ENCODE measurements around the gene EHMT1. TPM values are rescaled to one million over a fixed set of nuclear protein-coding genes. Genes with fewer than 3 reads are reported as not detected.

Gene EHMT1
- polyA plus RNA-seq, 3 donors, result 10.1 to 46.5 (median 15.0) TPM

GRCh38 chr9:137860361-137860760, 241.6 kb downstream of the EHMT1 start:
- H2AFZ ChIP-seq (ENCODE audit: insufficient read depth, low read depth, low read length, poor library complexity, severe bottlenecking), result no peak overlapping the region
- no peak for TF ChIP-seq CTCF (IDR thresholded peaks at IDR 0.05)
- H3K4me1 ChIP-seq (ENCODE audit: control insufficient read depth in 1 of 2, insufficient read depth in 2 of 2, low read length in 2 of 2), result no peaks in the 10 kb centered on the region
- H3K79me2 ChIP-seq (ENCODE audit: insufficient read depth, low read length), result no peaks in the 10 kb centered on the region
- no peak overlapping the region for H3K4me3 Mint-ChIP-seq
- no peaks in the 10 kb centered on the region for H3K36me3 Mint-ChIP-seq
- H3K27ac Mint-ChIP-seq, result no peak overlapping the region
- no peak overlapping the region for H3K4me2 ChIP-seq (replicated peaks; ENCODE audit: extremely low read depth, low read length, poor library complexity, severe bottlenecking)
- no peak overlapping the region for H3K4me3 ChIP-seq (replicated peaks in 1 of 3; ENCODE audit: low read depth in 2 of 3, low read length in 3 of 3)
- no peak overlapping the region for H3K9ac ChIP-seq (ENCODE audit: insufficient read depth, low read length, poor library complexity, severe bottlenecking)
- no peak overlapping the region for H3K27ac ChIP-seq (ENCODE audit: low read depth in 1 of 2, low read length in 2 of 2)
- 100% methylated on average over 1 of the region's 1 CpG for WGBS (ENCODE audit: insufficient coverage)
- no peaks in the 10 kb centered on the region for H3K27me3 ChIP-seq (ENCODE audit: control insufficient read depth in 2 of 2, insufficient read depth in 2 of 2, low read length in 2 of 2)
- no peak for DNase-seq
- intact Hi-C loops (cut with micrococcal nuclease), result no loop called here
- H4K20me1 ChIP-seq (ENCODE audit: insufficient read depth, low read length), result no peaks in the 10 kb centered on the region
- peaks cover 21 to 27% of the 10 kb centered on the region in 2 donors for H3K9me3 ChIP-seq (replicated peaks in 1 of 2; ENCODE audit: control insufficient read depth in 1 of 2, insufficient read depth in 1 of 2, low read length in 2 of 2)
- H3K9me3 Mint-ChIP-seq, result peaks cover 20 to 55% (median 44%) of the 10 kb centered on the region in 7 donors
- no peaks in the 10 kb centered on the region for H3K4me1 Mint-ChIP-seq
- H3K36me3 ChIP-seq (replicated peaks in 1 of 2; ENCODE audit: control insufficient read depth in 1 of 2, insufficient read depth in 2 of 2, low read length in 2 of 2), result no peaks in the 10 kb centered on the region
- H3K27me3 Mint-ChIP-seq (ENCODE audit: low read depth in 3 of 3), result peaks cover 3 to 5% (median 4%) of the 10 kb centered on the region in 3 donors

DNA sequence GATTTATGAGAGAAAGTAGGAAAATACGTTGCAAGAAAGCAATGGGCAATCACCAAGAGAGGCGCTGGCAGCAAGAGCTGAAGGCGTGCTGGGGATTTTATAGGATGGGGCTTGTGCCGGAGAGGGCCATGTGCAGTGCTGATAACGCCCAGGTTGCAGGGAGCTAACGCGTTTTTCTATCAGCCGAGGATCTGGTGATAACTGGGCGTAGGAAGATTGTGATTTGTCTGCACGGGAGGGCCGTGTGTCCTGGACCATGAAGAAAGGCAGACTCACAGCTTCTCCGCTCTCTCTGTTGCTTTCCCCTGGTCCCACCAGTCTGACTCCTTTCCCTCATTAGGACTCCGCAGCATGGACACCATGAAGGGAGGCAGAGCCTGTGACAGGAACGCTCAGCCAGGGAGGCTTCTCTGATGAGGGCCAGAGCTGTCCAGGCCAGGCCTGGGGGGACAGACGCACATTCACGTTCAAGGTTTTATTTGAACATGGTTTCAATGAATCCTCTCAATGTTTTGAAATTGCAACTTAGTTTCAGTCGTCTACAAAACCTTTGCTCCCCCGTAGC, 246.9 kb downstream of the EHMT1 start:
- Mint-ChIP-seq H3K27ac (no peak overlapping the region), H3K36me3 (no peaks in the 10 kb centered on the region), H3K9me3 (peaks cover 5 to 23% (median 15%) of the 10 kb centered on the region in 7 donors), H3K27me3 (ENCODE audit: low read depth in 3 of 3) (peaks cover 3 to 15% (median 10%) of the 10 kb centered on the region in 3 donors), H3K4me3 (no peak overlapping the region), H3K4me1 (no peaks in the 10 kb centered on the region)
- WGBS (ENCODE audit: insufficient coverage), result 90% methylated on average over 10 of the region's 18 CpGs
- intact Hi-C loops (cut with micrococcal nuclease), result no loop called here
- H3K27me3 ChIP-seq (ENCODE audit: control insufficient read depth in 2 of 2, insufficient read depth in 2 of 2, low read length in 2 of 2), result no peaks in the 10 kb centered on the region
- H3K27ac ChIP-seq (ENCODE audit: low read depth in 1 of 2, low read length in 2 of 2), result no peak overlapping the region
- no peak overlapping the region for H2AFZ ChIP-seq (ENCODE audit: insufficient read depth, low read depth, low read length, poor library complexity, severe bottlenecking)
- no peaks in the 10 kb centered on the region for H3K79me2 ChIP-seq (ENCODE audit: insufficient read depth, low read length)
- H3K9ac ChIP-seq (ENCODE audit: insufficient read depth, low read length, poor library complexity, severe bottlenecking), result no peak overlapping the region
- H4K20me1 ChIP-seq (ENCODE audit: insufficient read depth, low read length), result no peaks in the 10 kb centered on the region
- H3K36me3 ChIP-seq (replicated peaks in 1 of 2; ENCODE audit: control insufficient read depth in 1 of 2, insufficient read depth in 2 of 2, low read length in 2 of 2), result no peaks in the 10 kb centered on the region
- no peak for DNase-seq
- H3K4me3 ChIP-seq (replicated peaks in 1 of 3; ENCODE audit: low read depth in 2 of 3, low read length in 3 of 3), result no peak overlapping the region
- H3K9me3 ChIP-seq (replicated peaks in 1 of 2; ENCODE audit: control insufficient read depth in 1 of 2, insufficient read depth in 1 of 2, low read length in 2 of 2), result peaks cover 1 to 3% of the 10 kb centered on the region in 2 donors
- TF ChIP-seq CTCF (IDR thresholded peaks at IDR 0.05), result no peak
- no peak overlapping the region for H3K4me2 ChIP-seq (replicated peaks; ENCODE audit: extremely low read depth, low read length, poor library complexity, severe bottlenecking)
- no peaks in the 10 kb centered on the region for H3K4me1 ChIP-seq (ENCODE audit: control insufficient read depth in 1 of 2, insufficient read depth in 2 of 2, low read length in 2 of 2)
